Activated CD4-positive, alpha-beta T cell treated with anti-CD3 and anti-CD28 coated beads, Interleukin-2, amount 50 U/mL, for 24 hours (primary cell): ENCODE data around the gene RNF133.
"Not testable (repeated sequence)": the region's sequence is repeated elsewhere in the genome, so short reads cannot be mapped to it uniquely, and the experiment has no call there.

Source experiments
- DNase-seq, 2 donors: peaks; one replicate each; pipeline ENCODE4 v3.0.0-alpha.2; 2020; ENCODE audit warnings: low read depth in 1 of 2, low spot score in 1 of 2

Gene RNF133

GRCh38 chr7:122689346-122690109 lies 9.4 kb downstream of the RNF133 start:
- no peak for DNase-seq

DNA sequence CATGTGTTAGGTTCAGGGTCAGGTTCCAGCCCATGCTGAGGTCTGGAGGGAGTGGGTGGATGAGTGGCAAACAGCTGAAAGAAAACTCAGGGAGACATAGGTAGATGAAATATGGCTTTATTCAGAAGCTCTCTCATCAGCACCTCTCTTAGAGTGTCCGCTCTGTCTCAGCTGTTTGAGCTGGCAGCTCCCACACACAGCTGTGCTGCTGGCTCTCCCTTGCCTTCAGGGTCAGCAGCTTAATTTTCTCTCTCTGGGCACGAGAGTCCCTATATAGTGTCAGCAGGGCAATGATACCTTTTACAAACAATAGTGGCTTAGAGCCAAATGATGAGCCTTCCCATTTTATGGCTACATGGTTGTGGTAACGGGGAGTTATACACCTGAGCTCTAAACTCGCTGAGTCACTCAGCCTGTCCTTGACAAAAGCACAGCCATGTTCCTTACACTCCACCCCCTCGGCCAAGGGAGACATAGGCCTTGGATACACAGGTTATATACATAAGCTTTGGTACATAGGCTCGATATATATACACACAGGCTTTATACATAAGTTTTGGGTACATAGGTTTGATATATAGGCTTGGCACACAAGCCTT lies 10.4 kb downstream of the RNF133 start:
- no peak for DNase-seq

DNA sequence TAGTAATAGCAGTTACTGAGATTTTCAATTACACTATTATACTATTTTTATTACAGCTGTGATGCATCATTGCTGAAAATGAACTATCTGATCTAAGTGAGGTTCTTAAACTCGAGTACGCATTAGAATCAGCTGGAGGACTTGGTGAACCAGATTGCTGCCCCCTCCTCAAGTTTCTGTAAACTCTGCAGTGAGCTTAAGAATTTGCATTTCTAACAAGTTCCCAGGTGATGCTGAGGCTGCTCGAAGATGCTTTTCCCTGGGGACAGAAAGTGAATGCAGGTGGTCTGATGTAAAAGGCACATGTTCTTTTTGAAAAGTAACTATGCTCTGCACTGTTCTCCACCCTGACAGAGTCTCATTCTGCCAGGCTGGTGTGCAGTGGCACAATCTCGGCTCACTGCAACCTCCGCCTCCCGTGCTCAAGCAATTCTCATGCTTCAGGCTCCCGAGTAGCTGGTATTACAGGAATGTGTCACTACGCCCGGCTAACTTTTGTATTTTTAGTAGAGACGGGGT lies 12.5 kb downstream of the RNF133 start:
- no peak for DNase-seq

GRCh38 chr7:122684504-122684903 lies 14.4 kb downstream of the RNF133 start:
- no peak for DNase-seq

- no peak for DNase-seq
Observed at GRCh38 chr7:122682815-122683550, 15.9 kb downstream of the RNF133 start.

DNA sequence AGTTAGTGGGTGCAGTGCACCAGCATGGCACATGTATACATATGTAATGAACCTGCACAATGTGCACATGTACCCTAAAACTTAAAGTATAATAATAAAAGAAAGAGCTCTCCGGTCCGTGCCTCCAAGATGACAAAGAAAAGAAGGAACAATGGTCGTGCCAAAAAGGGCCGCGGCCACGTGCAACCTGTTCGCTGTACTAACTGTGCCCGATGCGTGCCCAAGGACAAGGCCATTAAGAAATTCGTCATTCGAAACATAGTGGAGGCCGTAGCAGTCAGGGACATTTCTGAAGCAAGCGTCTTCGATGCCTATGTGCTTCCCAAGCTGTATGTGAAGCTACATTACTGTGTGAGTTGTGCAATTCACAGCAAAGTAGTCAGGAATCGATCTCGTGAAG lies 17.7 kb downstream of the RNF133 start:
- not testable (repeated sequence) for DNase-seq

GRCh38 chr7:122679813-122680212 lies 19.1 kb downstream of the RNF133 start:
- no peak for DNase-seq

- not testable (repeated sequence) for DNase-seq
Observed at GRCh38 chr7:122679269-122679709, 19.6 kb downstream of the RNF133 start.

DNA sequence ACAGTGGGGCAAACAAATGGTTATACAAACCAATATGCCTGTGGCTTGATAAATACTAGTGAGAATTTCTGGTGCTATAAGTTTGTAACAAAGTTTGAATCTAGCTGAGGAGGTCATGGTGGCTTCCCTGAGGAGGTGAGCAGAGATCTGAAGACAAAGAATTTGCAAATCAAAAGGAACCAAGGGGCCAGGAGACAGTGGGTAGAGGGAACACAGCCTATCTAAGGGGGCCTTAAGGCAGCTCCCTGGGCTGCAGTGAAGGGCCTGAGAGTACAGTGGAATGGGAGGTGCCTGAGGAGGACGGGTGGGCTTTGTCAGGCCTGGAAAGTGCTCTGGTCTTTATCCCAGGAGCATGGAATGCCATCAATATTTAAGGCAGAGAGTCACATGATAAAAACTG lies 21.8 kb downstream of the RNF133 start:
- no peak for DNase-seq

GRCh38 chr7:122676466-122676865 lies 22.5 kb downstream of the RNF133 start:
- no peak for DNase-seq

DNA sequence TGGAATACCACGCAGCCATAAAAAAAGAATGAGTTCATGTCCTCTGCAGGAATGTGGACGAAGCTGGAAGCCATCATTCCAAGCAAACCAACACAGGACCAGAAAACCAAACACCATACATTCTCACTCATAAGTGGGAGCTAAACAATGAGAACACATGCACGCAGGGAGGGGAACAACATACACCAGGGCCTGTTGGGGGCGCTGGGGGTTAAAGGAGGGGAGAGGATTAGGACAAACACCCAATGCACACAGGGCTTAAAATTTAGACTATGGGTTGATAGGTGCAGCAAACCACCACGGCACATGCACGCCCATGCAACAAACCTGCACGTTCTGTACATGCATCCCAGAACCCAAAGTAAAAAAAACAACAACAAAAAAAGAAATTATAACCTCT lies 23.3 kb downstream of the RNF133 start:
- no peak for DNase-seq

GRCh38 chr7:122675011-122675410 lies 23.9 kb downstream of the RNF133 start:
- no peak for DNase-seq

GRCh38 chr7:122674502-122674901 lies 24.4 kb downstream of the RNF133 start:
- no peak for DNase-seq

GRCh38 chr7:122673951-122674350 lies 25.0 kb downstream of the RNF133 start:
- DNase-seq, result no peak

- no peak for DNase-seq
Observed at GRCh38 chr7:122672536-122672935, 26.4 kb downstream of the RNF133 start.

DNA sequence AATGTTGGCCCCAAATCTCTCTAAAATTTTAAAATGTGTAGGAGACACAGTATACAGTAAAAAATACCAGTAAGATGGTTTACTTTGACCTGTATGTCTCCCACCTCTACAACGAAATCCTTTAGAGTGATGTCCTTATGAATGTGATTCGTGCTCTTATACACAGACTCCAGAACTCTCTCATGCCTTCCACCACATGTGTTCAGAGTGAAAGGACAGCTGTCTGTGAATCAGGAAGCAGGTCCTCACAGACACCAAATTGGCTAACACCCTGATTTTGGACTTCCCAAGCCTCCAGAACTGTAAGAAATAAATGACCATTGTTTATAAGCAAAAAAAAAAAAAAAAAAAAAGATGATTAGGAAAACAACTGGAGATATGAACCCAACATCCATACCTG lies 35.2 kb downstream of the RNF133 start:
- no peak for DNase-seq

DNA sequence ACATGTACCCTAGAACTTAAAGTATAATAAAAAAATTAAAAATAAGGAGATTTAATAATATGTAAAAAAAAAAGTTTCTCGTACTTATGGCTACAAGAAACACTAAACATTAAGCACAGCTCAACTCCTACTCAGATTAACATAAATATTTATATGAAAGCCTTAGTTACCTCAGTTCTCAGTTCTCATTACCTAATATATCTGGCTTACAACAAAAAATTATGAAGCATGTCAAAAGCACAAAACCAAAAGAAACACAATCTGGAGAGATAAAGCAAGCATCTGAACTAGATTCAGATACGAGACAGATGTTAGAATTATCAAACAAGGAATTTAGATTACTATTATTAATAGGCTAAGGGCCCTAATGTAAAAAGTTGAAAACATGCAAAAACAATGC lies 40.1 kb downstream of the RNF133 start:
- DNase-seq, result no peak

- no peak for DNase-seq
Observed at GRCh38 chr7:122653685-122654084, 45.2 kb downstream of the RNF133 start.

DNA sequence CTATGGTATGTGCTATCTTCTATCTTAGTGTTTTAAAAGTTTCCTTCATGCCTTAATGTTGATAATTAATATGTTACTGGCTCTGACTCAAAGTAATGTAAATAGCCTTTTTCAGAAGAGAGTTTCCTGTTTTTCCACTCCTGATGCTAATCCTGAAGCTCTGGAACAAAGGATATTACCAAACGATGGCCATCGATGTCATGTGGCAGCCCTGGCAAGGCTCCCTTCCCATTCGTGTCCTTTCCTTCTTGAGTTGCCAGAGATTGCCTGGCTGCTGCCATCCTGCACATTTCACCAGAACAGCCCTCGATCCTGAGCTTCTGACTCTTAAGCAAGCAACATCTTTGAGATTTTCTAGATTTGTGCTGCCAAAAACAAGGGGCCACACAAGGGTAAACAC lies 46.0 kb downstream of the RNF133 start:
- no peak for DNase-seq

DNA sequence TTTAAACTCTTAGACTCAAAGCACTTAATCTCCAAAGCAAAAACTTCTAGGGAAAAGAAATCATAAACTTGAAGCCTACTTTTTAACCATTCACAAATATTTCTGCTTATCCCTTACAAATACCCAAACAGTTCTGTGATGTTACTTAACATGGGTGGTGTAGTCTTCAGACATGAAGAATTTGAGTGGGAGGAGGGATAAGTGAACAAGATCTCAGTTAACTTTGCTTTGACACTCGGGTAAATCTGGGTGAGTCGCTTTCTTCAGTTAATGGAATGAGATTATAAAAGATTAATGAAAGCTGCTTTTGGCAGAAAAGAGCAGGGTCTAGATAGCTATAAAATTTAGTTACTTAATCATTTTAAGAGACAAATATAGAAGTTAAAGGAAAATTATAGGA lies 47.5 kb downstream of the RNF133 start:
- no peak for DNase-seq
